ENCODE measurements around the gene ZGPAT.

Gene ZGPAT

DNA sequence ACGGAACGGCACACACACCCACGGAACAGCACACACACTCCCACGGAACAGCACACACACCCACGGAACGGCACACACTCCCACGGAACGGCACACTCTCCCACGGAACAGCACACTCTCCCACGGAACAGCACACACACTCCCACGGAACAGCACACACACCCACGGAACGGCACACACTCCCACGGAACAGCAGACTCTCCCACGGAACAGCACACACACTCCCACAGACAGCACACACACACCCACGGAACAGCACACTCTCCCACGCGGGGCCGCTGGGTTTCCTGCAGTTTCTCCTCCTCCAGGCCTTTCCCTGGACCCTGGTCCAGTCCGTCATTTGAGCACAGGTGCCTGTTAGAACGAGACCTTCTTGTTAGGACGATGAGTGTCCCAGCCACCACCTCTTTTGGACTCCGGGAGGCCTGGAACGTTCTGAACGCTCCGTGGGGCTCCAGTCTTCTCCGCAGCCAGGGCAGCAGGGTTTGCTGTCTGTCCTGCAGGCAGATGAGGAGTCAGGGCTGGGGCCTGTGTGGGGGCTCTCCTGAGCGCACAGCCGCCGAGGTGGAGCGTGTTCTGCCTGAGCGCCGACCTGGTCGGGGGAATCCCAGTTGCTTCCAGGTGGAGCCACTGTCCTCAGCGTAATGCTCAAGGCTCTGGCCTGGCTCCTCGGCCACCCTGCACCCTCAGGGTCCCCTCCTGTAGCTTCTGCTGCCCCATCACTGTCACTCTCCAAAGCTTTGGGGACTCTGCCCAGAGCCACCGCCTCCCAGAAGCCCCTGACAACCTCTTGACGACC, 29.0 kb upstream of the ZGPAT start:
- DNase-seq = no peak

DNA sequence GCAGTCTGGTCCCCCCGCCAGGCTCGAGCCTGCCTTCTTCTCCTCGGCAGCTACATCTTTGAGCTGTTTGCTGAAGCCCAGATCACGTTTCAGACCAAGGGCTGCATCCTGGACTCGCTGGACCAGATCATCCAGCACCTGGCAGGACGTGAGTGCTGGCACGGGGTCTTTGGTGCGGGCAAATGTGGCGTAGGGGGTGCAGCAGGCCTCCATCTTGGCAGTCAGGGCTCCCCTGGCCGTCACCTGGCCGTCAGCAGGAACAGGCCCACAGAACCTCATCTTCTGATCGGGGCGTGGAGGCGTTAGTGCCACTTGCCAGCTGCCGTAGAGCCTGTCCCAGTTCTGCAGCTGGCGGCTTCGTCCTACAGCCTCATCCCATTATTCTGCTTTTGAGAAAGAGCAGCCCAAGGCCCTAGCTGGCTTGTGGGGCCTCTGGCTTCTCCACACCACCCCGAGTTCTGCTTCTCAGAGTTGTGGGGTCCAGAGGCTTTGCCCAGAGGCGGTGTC, 28.0 kb upstream of the ZGPAT start:
- DNase-seq = no peak

DNA sequence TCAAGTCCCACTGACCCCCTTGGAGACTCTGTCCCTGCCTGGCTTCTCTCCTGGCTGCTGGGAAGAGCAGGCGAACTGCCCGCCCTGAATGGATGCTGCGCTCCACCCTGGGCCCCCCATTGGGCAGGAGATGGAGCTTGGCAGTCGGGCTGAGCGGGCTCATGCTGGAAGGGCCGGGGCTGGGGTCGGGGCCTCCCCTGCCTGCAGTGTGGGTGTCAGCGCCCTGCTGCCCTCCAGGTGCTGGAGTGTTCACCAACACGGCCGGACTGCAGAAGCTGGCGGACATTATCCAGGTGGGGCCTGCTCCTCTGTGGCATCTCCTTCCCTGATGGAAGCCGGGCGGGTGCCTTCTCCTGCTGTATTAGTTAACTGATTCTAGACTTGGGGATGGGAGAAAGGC, 27.4 kb upstream of the ZGPAT start:
- DNase-seq = no peak

DNA sequence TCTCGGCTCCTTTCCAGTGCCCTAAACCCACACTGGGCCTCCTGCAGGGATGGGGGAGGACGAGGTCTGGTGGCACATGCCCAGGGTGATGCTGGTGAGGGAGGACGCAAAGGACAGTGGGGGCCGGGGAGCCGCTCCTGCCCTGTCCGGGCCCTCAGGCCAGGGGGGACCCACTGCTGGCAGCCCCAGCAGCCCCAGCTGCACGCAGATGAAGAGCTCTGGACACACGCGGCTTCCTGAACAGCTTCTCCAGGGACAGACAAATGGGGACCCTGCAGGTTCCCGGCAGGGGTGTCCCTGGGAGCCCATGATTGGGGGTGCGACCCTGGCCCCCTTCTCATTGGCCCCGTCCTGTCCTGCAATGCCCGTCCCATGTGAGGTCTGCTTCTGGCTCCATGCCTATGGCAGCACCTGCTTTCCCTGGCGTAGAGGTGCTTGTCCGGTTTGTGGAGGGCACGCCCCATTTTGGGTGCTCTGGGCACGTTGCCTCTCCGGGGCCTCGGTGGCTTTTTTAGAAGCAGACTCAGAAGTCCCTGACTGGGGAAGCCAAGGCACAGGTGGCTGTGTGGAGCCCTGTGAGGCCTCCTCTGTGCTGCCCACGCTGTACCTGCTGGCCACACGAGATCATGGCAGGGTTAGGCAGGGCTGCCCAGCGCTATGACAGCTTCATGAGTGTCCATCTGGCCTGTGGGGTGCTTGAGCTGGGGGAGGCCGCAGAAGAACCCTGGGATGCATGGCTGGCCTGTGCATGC, 26.8 kb upstream of the ZGPAT start:
- no peak for DNase-seq

DNA sequence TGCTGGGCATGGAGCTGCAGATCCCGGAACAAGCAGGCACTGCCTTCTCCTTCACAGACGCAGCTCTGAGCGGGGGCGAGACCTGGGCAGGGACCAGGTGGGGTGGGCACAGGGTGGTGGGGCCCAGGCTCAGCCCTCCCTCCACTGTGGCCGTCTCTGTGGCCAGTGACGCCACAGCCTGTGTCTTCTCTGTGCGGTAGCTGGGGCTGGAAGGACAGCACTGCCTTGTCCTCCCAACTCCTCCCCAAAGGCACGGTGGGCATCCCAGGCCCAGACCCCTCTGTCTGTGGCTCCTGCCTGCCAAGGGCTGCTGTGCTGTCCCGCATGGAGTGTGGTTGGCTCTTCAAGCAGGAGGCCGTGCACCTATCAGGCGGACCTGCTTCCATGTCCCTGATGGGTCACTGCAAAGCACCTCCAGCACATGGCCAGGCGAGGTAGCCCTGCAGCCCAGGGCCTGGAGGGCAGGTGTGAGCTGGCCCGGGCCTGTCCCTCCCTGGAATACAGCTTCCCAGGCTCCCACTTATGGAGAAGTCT, 26.2 kb upstream of the ZGPAT start:
- no peak for DNase-seq

DNA sequence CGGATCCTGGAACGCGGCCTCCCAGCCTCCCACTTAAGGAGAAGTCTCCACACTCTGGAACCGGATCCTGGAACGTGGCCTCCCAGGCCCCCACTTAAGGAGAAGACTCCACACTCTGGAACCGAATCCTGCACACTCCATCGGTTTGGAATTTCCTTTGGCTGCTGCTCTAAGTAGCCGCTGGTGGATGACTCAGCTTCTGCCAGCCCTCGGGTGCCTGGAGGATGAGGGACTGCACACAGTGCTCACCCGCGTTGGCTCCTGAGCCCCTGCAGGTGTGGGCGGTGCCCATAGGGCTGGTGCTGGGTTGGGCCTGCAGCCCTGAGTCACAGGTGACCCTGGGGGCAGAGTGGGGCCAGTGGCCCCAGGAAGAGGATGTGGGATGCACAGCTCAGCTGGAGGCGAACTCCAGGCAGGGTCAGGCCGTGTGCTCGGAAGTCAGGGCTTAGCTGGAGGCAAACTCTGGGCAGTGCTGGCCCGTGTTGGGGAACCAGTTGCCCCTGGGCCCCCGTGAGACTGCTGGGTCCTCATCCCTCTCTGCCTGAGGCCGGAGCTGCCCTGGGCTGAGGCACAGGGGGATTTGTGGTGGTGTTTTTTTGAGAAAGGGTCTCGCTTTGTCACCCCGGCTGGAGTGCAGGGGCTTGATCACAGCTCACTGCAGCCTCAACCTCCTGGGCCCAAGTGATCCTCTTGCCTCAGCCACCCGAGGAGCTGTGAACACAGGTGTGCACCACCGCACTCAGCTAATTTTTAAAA, 25.3 kb upstream of the ZGPAT start:
- no peak for DNase-seq

DNA sequence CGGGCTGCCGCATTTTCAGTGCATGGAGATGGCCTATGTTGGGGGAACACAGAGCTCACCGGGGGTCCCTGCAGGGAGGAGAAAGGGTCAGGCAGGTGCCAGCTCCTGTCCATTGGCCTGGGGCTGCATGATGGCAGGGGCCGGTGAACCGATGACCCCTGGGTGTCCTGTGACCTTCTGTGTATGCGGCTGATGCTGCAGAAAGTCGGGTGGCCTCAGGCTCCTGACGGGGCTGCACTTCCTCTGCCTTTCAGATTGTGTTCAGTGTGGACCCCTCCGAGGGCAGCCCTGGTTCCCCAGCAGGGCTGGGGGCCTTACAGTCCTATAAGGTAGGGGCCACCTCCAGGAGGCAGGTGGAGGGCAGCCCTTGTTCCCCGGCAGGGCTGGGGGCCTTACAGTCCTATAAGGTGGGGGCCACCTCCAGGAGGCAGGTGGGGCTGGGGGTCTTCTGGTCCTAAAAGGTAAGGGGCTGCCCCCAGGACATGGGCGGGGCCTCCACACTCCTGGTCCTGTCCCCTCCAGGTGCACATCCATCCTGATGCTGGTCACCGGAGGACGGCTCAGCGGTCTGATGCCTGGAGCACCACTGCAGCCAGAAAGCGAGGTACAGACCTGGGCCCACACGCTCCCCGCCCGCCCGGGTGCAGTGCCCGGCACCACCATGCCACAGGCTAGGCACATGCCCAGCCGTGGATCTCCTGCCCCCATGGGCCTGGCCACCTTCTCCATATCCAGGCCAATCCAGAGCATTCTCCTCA, 22.4 kb upstream of the ZGPAT start:
- no peak for DNase-seq

DNA sequence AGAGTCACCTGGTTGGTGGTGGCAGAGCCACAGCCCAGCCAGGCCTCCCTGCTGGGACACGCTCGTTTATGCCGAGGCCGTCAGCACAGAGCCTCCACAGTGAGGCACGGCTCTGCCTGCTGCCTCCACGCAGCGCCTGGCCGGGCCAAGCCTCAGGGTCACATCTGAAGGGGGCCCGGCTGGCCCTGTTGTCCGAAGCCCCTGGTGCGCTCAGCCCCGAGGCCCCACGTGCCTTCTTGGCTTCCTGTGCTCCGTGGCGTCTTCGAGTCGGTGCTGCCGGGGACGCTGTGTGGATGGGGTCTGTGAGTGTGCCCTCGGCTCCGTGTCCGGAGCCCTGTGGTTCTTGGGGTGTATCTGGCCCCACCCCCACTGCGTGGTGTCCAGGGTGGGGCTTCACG, 21.7 kb upstream of the ZGPAT start:
- DNase-seq = no peak

DNA sequence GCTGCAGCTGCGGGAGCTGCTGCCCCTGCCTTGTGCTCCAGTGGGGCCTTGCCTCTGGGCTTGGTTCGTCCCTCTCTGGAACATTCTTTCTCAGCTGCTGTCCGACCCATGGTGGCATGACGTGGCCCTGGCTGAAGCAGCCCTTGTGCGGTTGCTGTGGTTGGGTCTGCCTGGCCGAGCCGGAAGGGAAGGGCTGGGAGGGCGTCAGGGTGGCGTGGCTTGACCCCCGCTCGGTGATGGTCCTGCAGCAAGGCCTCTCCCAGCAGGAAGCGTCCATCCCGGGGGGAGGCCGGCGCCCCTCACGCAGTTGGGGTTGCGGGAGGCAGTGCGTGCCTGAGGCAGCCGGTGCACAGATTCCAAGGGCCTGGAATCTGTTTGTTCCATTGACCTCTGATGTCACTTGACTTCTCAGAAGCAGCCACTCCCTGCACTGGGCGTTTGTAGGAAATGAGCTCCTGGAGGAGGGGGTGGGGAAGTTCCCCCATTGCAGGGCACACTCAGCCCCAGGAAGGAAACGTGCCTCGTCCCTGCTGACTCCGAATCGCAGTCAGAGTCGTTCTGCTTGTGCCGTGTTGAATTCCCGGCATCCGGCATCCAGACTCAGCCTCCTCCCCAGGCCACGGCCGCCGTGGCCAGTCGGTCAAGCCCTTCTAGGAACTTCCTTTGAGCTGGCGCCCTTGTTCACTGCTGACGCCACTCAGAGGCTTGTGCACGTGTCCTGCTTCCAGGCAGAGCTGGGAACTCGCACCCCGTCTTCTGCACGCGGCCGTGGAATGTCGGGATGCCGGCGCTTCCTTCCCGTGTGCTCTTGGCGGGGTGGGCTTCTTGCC, 21.1 kb upstream of the ZGPAT start:
- DNase-seq = no peak

DNA sequence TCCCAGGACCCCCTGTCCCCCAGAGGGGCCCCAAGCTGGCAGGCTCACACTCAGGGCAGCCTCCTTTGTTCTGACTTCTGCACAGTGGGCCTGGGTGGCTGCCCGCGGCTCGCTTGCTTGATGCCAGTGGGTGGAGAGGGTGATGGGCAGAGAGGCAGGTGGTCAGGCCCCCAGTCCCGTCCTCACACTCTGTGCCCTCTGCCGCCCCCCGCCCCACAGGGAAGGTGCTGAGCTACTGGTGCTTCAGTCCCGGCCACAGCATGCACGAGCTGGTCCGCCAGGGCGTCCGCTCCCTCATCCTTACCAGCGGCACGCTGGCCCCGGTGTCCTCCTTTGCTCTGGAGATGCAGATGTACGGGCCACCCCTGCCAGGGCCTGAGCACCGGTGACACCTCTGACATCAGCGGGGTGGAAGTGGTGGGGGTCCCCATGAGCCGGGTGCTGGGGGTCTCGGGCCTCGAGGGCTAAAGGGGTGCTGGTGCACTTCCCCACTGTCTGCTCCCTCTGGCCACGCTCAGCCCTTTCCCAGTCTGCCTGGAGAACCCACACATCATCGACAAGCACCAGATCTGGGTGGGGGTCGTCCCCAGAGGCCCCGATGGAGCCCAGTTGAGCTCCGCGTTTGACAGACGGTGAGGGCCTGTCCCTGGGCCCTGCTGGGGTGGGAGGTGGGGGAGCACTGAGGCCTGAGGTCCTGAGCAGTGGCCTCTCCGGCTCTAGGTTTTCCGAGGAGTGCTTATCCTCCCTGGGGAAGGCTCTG, 20.2 kb upstream of the ZGPAT start:
- no peak for DNase-seq

DNA sequence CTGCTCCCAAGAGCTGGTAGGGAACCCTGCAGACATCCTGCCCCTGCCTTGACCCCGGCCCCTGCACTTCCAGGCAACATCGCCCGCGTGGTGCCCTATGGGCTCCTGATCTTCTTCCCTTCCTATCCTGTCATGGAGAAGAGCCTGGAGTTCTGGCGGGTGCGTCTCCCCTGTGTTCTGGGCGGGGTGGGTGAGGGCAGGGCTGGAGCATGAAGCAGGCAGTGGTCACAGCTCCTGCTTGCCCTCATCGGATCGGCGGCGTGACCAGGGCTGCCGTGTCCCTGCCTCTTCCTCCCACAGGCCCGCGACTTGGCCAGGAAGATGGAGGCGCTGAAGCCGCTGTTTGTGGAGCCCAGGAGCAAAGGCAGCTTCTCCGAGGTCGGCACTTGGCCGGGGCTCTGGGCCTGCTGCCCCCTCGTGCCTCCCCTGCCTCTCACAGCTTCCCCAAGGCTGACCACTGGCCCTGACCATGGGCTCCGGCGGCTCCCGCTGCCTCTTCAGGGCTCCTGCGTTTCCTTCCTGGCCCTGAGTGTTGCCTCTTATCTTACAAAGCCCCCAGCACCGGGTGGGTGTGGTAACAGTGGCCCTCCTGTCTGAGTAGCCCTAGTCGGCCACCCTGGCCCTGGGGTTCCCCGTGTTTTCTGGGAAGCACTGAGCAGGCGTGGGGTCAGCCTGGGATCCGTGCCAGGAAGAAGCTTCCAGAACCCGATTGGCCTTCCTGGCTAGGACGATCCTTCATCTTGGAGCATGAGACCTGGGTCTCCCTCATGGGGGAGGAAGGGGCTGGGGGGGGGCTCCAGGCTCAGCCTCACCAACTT, 19.4 kb upstream of the ZGPAT start:
- no peak for DNase-seq

DNA sequence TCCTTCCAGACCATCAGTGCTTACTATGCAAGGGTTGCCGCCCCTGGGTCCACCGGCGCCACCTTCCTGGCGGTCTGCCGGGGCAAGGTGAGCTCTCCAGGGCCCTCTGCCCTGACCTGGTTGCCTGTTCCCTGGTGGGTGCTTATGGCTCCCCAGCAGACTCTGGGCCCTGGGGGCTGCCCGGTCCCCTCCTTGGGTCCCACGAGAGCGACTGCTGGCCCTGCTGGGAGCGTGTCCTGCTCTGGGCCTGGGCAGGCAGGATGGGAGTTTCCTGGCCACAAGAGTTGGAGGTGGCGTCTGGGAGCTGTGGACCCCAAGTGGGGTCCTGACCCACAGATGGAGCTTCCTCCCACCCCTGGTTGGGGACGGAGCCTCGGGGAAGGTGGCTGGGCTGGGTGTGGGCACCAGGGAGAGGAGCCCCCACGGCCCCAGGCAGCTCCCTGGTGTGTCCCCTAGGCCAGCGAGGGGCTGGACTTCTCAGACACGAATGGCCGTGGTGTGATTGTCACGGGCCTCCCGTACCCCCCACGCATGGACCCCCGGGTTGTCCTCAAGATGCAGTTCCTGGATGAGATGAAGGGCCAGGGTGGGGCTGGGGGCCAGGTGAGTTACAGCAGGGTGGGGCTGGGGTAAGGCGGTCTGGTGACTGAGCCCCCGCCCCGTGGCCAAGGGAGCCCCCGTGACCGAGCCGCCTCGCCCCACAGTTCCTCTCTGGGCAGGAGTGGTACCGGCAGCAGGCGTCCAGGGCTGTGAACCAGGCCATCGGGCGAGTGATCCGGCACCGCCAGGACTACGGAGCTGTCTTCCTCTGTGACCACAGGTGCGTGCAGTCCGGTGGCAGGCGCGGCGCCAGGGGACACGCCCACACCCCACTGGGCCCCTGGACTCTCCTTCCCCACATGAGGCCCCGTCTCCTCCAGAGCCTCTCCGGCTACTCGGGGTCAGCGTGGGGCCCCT, 18.5 kb upstream of the ZGPAT start:
- DNase-seq = no peak

DNA sequence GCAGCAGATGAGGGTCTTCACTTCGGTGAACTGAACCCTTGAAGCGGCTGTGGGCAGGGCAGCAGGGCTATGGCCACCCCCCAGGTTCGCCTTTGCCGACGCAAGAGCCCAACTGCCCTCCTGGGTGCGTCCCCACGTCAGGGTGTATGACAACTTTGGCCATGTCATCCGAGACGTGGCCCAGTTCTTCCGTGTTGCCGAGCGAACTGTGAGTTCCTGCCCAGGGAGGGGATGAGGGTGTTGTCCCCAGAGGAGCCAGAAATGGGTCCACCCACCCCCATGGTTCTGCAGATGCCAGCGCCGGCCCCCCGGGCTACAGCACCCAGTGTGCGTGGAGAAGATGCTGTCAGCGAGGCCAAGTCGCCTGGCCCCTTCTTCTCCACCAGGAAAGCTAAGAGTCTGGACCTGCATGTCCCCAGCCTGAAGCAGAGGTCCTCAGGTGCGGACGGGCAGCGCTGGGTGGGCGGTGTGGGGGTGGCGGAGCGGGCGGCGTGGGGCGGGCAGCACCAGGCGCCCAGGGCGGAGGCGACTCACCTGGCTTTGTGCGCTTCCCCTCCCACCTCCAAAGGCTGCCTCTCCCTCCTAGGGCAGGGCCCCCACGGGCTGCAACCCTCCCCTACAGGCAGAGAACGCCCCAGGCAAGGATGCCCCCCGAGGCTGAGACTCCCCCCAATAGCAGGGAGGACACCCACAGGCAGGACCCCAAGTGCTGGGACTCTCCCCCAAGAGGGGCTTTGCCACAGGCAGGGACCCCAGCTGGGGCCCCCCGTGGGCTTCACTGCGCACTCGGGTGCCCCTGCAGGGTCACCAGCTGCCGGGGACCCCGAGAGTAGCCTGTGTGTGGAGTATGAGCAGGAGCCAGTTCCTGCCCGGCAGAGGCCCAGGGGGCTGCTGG, 17.6 kb upstream of the ZGPAT start:
- DNase-seq = no peak

DNA sequence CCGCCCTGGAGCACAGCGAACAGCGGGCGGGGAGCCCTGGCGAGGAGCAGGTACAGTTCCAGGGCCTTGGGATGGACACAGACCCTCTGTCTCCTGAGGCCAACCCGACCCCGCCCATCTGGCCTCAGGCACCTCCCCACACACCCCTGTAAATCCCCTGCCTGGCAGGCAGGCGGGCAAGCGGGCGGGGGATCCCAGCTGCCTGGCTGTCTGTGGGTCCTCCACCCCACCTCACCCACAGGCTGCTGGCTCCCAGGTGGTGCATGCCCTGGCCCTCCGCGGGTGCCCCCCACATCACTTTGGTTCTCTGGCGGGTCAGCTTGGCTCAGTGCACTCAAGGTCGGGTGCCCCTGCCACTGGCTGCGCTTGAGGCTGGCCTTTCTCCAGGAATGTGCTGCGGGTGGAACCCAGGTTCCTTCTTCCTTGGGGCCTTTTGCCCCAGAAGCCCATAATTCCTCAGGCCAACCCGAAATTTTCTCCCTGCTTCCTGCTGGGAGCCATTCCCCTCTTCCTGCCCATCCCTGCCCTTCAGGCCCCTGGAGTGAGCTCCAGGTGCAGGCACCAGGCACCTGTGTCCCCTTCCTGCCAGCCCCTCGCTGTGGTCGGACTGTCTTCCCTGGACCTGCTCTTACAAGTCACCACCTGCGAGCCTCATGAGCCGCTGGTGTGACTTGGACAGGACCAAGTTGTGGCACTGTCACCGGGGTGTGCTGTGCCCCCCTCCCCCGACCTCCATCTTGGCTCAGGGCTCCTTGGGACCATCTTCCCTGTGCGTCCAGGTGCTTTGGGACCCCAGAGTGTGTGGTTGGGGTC, 16.7 kb upstream of the ZGPAT start:
- no peak for DNase-seq

DNA sequence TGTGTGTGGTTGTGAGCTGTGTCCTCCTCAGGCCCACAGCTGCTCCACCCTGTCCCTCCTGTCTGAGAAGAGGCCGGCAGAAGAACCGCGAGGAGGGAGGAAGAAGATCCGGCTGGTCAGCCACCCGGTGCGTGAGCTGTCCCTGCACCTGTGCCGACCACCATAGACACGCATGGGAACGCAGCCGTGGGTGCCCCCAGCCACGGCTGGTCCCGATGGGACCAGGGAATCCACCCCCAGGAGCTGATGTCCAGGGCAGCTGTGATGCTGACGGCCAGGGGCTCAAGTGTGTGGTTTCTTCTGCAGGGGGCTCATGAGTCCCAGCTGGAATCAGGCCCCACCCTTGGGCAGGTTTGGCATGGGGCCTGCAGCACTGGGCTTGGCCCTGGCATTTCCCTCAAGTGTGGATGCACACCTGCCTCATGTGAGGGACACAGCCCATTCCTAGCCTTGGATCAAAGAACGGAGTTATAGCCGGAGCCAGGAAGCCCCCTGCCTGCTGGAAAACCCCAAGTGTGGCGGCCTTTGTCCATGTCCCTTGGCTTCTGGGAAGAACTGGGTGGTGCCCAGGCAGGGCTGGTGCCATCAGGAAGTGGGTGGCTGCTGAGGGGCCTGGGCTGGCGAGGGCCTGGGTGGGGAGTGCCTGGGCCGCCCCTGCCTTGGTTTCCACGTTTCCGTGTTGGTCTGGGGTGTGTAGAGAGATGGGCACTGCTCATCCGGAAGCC, 16.0 kb upstream of the ZGPAT start:
- no peak for DNase-seq
